ENCODE data around the gene HDGFL1.

The HDGFL1 gene

DNA sequence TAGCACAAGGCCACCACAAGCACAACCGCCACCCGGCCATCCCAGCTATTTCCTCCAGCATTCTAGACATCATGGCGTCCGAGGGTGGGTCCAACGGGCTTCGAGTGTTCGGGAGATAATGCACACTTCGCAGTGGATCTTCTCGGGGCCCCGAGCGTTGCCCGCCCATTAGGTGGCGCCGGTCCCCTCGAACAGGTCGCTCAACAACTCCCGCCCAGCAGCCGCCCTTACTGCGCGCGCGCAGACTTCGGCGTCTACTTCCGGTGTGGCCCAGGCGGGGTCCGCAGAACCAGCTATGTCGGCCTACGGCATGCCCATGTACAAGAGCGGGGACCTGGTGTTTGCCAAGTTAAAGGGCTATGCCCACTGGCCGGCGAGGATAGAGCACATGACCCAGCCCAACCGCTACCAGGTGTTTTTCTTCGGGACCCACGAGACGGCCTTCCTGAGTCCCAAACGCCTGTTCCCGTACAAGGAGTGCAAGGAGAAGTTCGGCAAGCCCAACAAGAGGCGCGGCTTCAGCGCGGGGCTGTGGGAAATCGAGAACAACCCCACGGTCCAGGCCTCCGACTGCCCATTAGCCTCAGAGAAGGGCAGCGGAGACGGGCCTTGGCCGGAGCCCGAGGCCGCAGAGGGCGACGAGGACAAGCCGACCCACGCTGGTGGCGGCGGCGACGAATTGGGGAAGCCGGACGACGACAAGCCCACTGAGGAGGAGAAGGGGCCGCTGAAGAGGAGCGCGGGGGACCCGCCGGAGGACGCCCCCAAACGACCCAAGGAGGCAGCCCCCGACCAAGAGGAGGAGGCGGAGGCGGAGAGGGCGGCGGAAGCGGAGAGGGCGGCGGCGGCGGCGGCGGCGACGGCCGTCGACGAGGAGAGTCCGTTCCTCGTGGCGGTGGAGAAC, at the start of gene HDGFL1:
Gene HDGFL1, plus strand, starts transcription at position 286 of the 904 bp plus-strand sequence. Its CDS starts 10 bp downstream, at position 296.
- no peak within 1 kb of the TSS for H3K27ac ChIP-seq (ENCODE audit: low read length)
- no peaks in the 10 kb centered on the region for H3K27me3 ChIP-seq (ENCODE audit: control insufficient read depth, insufficient read depth, low read length)
- no peaks in the 10 kb centered on the region for H3K4me1 ChIP-seq (ENCODE audit: control insufficient read depth, low read depth, low read length)
- H3K9me3 ChIP-seq (ENCODE audit: control insufficient read depth, low read depth, low read length) = no peaks in the 10 kb centered on the region
- H3K36me3 ChIP-seq (ENCODE audit: control insufficient read depth, low read depth, low read length) = no peaks in the 10 kb centered on the region
- H3K9ac ChIP-seq (ENCODE audit: low read length) = no peak within 1 kb of the TSS
- H3K4me3 ChIP-seq (ENCODE audit: low read length) = no peak within 1 kb of the TSS

DNA sequence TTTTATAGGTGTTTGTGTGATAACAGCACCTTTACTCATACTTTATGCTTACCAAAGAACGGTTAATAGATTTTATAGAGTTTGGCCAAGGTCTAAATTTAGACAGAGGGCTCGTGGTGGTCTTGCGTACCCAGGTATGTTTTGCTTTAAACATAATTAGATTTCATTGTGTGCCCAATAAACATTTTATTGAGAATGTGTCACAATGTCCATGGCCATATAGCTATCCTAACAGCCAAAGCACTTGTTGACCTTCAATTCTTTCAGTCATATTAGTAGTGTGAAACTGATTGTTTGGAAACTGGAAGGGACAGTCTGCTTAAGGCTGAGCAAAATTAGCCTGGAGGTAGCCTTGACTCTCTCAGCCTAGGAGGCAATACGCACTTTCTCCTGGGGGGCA, 48.3 kb upstream of the HDGFL1 start:
- Histone ChIP-seq H3K36me3 (ENCODE audit: control insufficient read depth, low read depth, low read length) (no peaks in the 10 kb centered on the region), H3K27me3 (ENCODE audit: control insufficient read depth, insufficient read depth, low read length) (no peaks in the 10 kb centered on the region), H3K27ac (ENCODE audit: low read length) (no peak overlapping the region), H3K9ac (ENCODE audit: low read length) (no peak overlapping the region), H3K4me3 (ENCODE audit: low read length) (no peak overlapping the region), H3K9me3 (ENCODE audit: control insufficient read depth, low read depth, low read length) (no peaks in the 10 kb centered on the region), H3K4me1 (ENCODE audit: control insufficient read depth, low read depth, low read length) (no peaks in the 10 kb centered on the region)

GRCh38 chr6:22526736-22527135, 42.6 kb upstream of the HDGFL1 start:
- Histone ChIP-seq H3K4me3 (ENCODE audit: low read length) (no peak overlapping the region), H3K9ac (ENCODE audit: low read length) (no peak overlapping the region), H3K9me3 (ENCODE audit: control insufficient read depth, low read depth, low read length) (no peaks in the 10 kb centered on the region), H3K36me3 (ENCODE audit: control insufficient read depth, low read depth, low read length) (no peaks in the 10 kb centered on the region), H3K27ac (ENCODE audit: low read length) (no peak overlapping the region), H3K4me1 (ENCODE audit: control insufficient read depth, low read depth, low read length) (no peaks in the 10 kb centered on the region), H3K27me3 (ENCODE audit: control insufficient read depth, insufficient read depth, low read length) (no peaks in the 10 kb centered on the region)

DNA sequence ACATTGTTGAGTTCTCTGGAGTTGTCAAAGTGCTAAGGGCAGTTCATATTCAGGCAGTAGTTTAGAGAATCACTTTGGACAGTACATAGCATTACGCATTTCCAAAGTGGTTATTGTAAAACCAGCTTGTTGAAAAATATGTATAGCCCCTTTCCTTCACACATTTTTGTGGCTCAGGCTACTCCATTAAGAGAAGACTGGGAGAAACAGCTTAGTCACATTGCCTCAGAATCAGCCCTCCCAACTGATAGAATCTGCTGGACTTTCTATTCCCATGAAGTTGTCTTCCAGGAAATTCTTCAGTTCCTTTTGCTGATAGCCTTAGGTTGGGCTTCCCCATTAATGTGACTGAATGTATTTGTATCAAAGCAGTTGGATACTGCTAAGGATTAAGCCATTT, 39.5 kb upstream of the HDGFL1 start:
- H3K4me1 ChIP-seq (ENCODE audit: control insufficient read depth, low read depth, low read length) = no peaks in the 10 kb centered on the region
- H3K9me3 ChIP-seq (ENCODE audit: control insufficient read depth, low read depth, low read length) = no peaks in the 10 kb centered on the region
- H3K36me3 ChIP-seq (ENCODE audit: control insufficient read depth, low read depth, low read length) = no peaks in the 10 kb centered on the region
- no peak overlapping the region for H3K9ac ChIP-seq (ENCODE audit: low read length)
- H3K27me3 ChIP-seq (ENCODE audit: control insufficient read depth, insufficient read depth, low read length) = no peaks in the 10 kb centered on the region
- H3K27ac ChIP-seq (ENCODE audit: low read length) = no peak overlapping the region
- H3K4me3 ChIP-seq (ENCODE audit: low read length) = no peak overlapping the region

DNA sequence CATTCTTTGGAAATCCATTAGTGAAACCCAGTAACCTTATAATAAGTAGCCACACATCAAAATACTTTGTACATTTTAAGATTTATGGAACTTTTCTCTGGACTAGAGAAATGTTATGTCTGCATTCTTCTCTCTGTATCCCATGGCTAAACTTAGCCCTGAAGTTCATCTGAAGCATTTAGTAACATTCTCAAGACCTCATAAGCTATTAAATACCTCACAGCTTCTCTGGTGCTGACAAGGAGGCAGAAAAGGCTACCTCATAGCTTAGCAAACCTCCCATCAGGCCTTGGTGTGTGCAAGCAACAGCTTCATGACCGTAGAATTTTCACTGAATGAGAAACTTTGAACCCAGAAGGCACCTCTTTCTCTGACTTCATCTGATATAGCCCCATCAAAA, 38.9 kb upstream of the HDGFL1 start:
- H3K4me3 ChIP-seq (ENCODE audit: low read length) = no peak overlapping the region
- no peaks in the 10 kb centered on the region for H3K4me1 ChIP-seq (ENCODE audit: control insufficient read depth, low read depth, low read length)
- no peak overlapping the region for H3K9ac ChIP-seq (ENCODE audit: low read length)
- H3K27ac ChIP-seq (ENCODE audit: low read length) = no peak overlapping the region
- H3K9me3 ChIP-seq (ENCODE audit: control insufficient read depth, low read depth, low read length) = no peaks in the 10 kb centered on the region
- no peaks in the 10 kb centered on the region for H3K36me3 ChIP-seq (ENCODE audit: control insufficient read depth, low read depth, low read length)
- H3K27me3 ChIP-seq (ENCODE audit: control insufficient read depth, insufficient read depth, low read length) = no peaks in the 10 kb centered on the region

DNA sequence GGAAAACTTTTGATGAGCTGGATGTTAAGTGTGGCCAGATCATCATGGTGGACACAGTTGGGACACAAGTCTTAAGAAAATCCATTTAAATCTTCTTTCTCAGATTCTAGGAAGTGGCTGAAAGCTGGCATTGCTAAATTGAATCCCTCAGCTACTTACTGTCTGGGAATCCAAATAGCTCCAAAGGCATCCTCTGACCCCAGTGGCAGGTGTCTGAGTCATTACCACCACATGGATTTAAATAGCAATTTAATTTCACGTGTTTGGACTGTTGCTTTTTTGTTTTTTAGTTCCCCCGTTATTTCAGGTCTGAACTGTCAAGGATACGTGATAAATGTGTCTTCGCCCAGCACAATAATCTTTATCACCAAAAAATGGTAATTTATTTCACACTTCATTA, 33.2 kb upstream of the HDGFL1 start:
- Histone ChIP-seq H3K27ac (ENCODE audit: low read length) (no peak overlapping the region), H3K36me3 (ENCODE audit: control insufficient read depth, low read depth, low read length) (no peaks in the 10 kb centered on the region), H3K4me1 (ENCODE audit: control insufficient read depth, low read depth, low read length) (no peaks in the 10 kb centered on the region), H3K9ac (ENCODE audit: low read length) (no peak overlapping the region), H3K27me3 (ENCODE audit: control insufficient read depth, insufficient read depth, low read length) (no peaks in the 10 kb centered on the region), H3K9me3 (ENCODE audit: control insufficient read depth, low read depth, low read length) (no peaks in the 10 kb centered on the region), H3K4me3 (ENCODE audit: low read length) (no peak overlapping the region)

DNA sequence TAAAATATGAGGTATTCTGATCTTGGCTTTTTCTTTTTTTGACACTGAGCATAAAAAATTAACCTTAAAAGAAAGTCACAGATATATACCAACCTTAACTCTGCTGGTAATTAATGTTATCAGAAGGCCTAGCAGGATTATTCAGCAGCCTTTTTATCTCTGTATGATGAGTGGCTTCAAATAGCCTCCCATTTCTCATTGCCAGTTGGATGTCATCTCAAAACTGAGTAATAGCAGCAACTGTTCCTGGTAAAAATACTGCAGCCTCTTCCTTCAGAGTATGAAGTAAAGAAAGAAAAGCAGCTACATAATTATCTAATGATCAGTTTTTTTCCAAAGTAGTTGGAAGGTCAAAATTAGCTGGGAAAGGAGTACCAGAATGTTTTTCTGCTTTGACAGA, 24.9 kb upstream of the HDGFL1 start:
- Histone ChIP-seq H3K9ac (ENCODE audit: low read length) (no peak overlapping the region), H3K4me3 (ENCODE audit: low read length) (no peak overlapping the region), H3K9me3 (ENCODE audit: control insufficient read depth, low read depth, low read length) (no peaks in the 10 kb centered on the region), H3K36me3 (ENCODE audit: control insufficient read depth, low read depth, low read length) (no peaks in the 10 kb centered on the region), H3K27ac (ENCODE audit: low read length) (no peak overlapping the region), H3K4me1 (ENCODE audit: control insufficient read depth, low read depth, low read length) (no peaks in the 10 kb centered on the region), H3K27me3 (ENCODE audit: control insufficient read depth, insufficient read depth, low read length) (no peaks in the 10 kb centered on the region)

- no peaks in the 10 kb centered on the region for H3K27me3 ChIP-seq (ENCODE audit: control insufficient read depth, insufficient read depth, low read length)
- H3K4me3 ChIP-seq (ENCODE audit: low read length) = no peak overlapping the region
- H3K9ac ChIP-seq (ENCODE audit: low read length) = no peak overlapping the region
- H3K27ac ChIP-seq (ENCODE audit: low read length) = no peak overlapping the region
- no peaks in the 10 kb centered on the region for H3K9me3 ChIP-seq (ENCODE audit: control insufficient read depth, low read depth, low read length)
- no peaks in the 10 kb centered on the region for H3K4me1 ChIP-seq (ENCODE audit: control insufficient read depth, low read depth, low read length)
- no peaks in the 10 kb centered on the region for H3K36me3 ChIP-seq (ENCODE audit: control insufficient read depth, low read depth, low read length)
These were observed 24.3 kb upstream of the HDGFL1 start for GRCh38 chr6:22545051-22545450.

DNA sequence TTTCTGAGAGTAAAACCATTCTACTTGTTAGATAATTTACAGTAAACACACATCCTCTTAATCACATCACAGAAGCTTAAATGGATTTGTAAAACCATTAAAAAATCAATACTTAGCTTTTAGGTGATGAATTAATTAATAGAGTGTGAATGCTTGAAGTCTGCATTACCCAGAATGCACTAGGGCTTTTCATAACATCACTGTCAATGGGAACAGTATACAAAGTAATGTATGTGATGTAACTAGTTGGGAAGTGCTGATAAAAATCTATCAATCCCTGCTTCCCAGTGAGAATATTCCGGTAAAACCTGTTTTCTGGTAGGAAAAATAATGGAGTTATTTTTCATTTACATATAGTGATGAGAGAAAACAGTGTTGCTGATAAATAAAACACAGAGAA, 23.1 kb upstream of the HDGFL1 start:
- Histone ChIP-seq H3K36me3 (ENCODE audit: control insufficient read depth, low read depth, low read length) (no peaks in the 10 kb centered on the region), H3K9me3 (ENCODE audit: control insufficient read depth, low read depth, low read length) (no peaks in the 10 kb centered on the region), H3K27ac (ENCODE audit: low read length) (no peak overlapping the region), H3K9ac (ENCODE audit: low read length) (no peak overlapping the region), H3K4me1 (ENCODE audit: control insufficient read depth, low read depth, low read length) (no peaks in the 10 kb centered on the region), H3K27me3 (ENCODE audit: control insufficient read depth, insufficient read depth, low read length) (no peaks in the 10 kb centered on the region), H3K4me3 (ENCODE audit: low read length) (no peak overlapping the region)

DNA sequence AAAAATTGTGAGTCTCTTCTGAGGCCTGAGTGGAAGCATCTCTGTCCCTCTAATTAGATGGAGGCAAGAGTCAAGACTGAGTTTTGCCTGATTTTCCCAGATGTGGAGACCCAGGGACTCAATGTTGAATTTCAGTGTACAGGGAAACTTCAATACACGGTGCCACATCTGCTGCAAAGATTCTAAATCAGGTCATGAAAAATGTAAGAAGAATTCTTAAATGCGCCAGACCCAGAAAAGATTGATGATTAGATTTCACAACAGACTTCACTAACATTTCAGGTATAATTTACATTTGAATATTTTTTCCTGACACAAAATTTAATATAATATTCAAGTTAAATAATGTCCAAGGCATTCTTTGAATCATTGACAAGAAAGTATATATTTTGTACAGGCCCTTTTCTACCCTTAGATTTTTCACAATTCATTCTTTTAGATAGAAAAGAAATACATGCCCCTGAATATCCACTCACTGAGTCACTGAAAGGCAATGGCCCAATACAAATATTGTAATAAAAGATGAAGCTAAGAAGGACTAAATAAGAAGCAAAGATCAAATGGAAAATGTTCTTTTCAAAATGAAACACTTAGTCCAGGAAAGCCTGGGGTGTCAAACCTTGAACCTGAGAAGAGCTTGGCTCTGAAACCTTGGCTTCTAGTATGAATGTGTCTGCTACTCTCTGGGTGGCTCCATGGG, 18.2 kb upstream of the HDGFL1 start:
- Histone ChIP-seq H3K9ac (ENCODE audit: low read length) (no peak overlapping the region), H3K36me3 (ENCODE audit: control insufficient read depth, low read depth, low read length) (no peaks in the 10 kb centered on the region), H3K4me3 (ENCODE audit: low read length) (no peak overlapping the region), H3K27ac (ENCODE audit: low read length) (no peak overlapping the region), H3K4me1 (ENCODE audit: control insufficient read depth, low read depth, low read length) (no peaks in the 10 kb centered on the region), H3K9me3 (ENCODE audit: control insufficient read depth, low read depth, low read length) (no peaks in the 10 kb centered on the region), H3K27me3 (ENCODE audit: control insufficient read depth, insufficient read depth, low read length) (no peaks in the 10 kb centered on the region)

GRCh38 chr6:22556266-22556665, 13.1 kb upstream of the HDGFL1 start:
- no peak overlapping the region for H3K4me3 ChIP-seq (ENCODE audit: low read length)
- H3K9me3 ChIP-seq (ENCODE audit: control insufficient read depth, low read depth, low read length) = no peaks in the 10 kb centered on the region
- H3K27ac ChIP-seq (ENCODE audit: low read length) = no peak overlapping the region
- H3K36me3 ChIP-seq (ENCODE audit: control insufficient read depth, low read depth, low read length) = no peaks in the 10 kb centered on the region
- H3K4me1 ChIP-seq (ENCODE audit: control insufficient read depth, low read depth, low read length) = no peaks in the 10 kb centered on the region
- no peak overlapping the region for H3K9ac ChIP-seq (ENCODE audit: low read length)
- no peaks in the 10 kb centered on the region for H3K27me3 ChIP-seq (ENCODE audit: control insufficient read depth, insufficient read depth, low read length)

- no peaks in the 10 kb centered on the region for H3K36me3 ChIP-seq (ENCODE audit: control insufficient read depth, low read depth, low read length)
- H3K9ac ChIP-seq (ENCODE audit: low read length) = no peak overlapping the region
- no peak overlapping the region for H3K4me3 ChIP-seq (ENCODE audit: low read length)
- no peak overlapping the region for H3K27ac ChIP-seq (ENCODE audit: low read length)
- no peaks in the 10 kb centered on the region for H3K4me1 ChIP-seq (ENCODE audit: control insufficient read depth, low read depth, low read length)
- no peaks in the 10 kb centered on the region for H3K9me3 ChIP-seq (ENCODE audit: control insufficient read depth, low read depth, low read length)
- H3K27me3 ChIP-seq (ENCODE audit: control insufficient read depth, insufficient read depth, low read length) = no peaks in the 10 kb centered on the region
These were observed 12.4 kb upstream of the HDGFL1 start for GRCh38 chr6:22557007-22557406.

Data from iPS-18a (cell line).